ENCODE results near the gene ADARB2. TPM values are rescaled to one million over a fixed set of nuclear protein-coding genes. Genes with fewer than 3 reads are reported as not detected.

The ADARB2 gene
- total and polyA plus RNA-seq, 4 donors = 0.22 to 1.3 (median 0.55) TPM

DNA sequence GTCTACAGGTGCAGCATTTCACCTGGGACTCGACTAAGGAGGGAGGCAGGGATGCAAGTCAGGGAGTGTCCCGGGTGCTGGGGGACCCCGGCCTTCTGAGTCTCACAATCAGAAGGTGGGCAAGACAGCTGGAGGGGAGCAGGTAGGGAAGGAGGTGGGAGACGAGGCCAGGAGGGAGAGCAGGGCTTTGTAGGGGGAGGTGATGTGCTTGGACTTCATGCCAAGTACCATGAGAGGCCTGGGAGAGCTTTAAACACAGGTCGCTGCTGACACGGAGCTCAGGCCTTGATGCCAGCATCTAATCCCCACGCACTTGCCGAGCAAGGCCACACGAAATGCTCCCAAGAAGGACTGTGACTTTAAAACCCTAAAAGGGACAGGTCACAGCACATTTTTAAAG, 244.7 kb downstream of the ADARB2 start:
- ATAC-seq (ENCODE audit: insufficient read depth, low FRiP score) = no peak
- Histone ChIP-seq H3K27ac (ENCODE audit: low read depth in 1 of 2, low read length in 1 of 2) (no peak overlapping the region), H3K9me3 (ENCODE audit: control insufficient read depth in 4 of 4, insufficient read depth in 3 of 4, low read length in 3 of 4) (peaks cover 0 to 2% (median 0%) of the 10 kb centered on the region in 4 donors), H3K4me3 (no peak overlapping the region), H3K4me1 (ENCODE audit: control insufficient read depth in 5 of 5, insufficient read depth in 5 of 5, low read length in 5 of 5) (peaks cover 0 to 4% (median 0%) of the 10 kb centered on the region in 5 donors), H3K9ac (ENCODE audit: insufficient read depth in 1 of 2, low read length in 2 of 2) (no peak overlapping the region), H3K36me3 (ENCODE audit: control insufficient read depth in 4 of 4, insufficient read depth in 4 of 4, low read length in 4 of 4) (no peaks in the 10 kb centered on the region), H3K27me3 (ENCODE audit: control insufficient read depth in 3 of 3, insufficient read depth in 3 of 3, low read length in 2 of 3) (no peaks in the 10 kb centered on the region)
- no peak for DNase-seq
- WGBS, 2 donors = 82 to 83% methylated on average over 9 of the region's 9 CpGs
- no peak for TF ChIP-seq CTCF (IDR thresholded peaks at IDR 0.05; ENCODE audit: control extremely low read depth, extremely low read depth)

DNA sequence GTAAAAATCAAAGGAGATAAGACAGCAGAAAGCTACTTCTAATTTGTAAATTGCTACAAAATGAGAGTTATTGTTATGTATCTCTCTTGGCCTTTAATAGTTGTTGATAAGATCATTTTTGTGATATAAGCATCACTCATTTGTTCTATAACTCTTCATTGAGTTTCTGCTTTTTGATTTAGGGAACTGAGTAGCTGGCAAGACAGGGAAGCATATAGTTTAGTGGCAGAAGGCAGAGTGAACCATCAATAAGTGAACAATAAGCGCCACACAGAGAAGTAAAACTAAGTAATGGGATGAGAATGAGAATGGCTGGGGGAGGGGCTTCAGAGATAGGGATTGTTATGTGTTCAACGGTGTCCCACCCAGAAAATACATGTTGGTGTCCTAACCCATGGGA, 245.4 kb downstream of the ADARB2 start:
- H3K4me3 ChIP-seq = no peak overlapping the region
- ATAC-seq (ENCODE audit: insufficient read depth, low FRiP score) (no peak), DNase-seq (no peak)
- no peak overlapping the region for H3K27ac ChIP-seq (ENCODE audit: low read depth in 1 of 2, low read length in 1 of 2)
- WGBS, 2 donors = 77 to 82% methylated on average over 2 of the region's 2 CpGs
- peaks cover 0 to 11% (median 0%) of the 10 kb centered on the region in 5 donors for H3K4me1 ChIP-seq (ENCODE audit: control insufficient read depth in 5 of 5, insufficient read depth in 5 of 5, low read length in 5 of 5)
- no peaks in the 10 kb centered on the region for H3K36me3 ChIP-seq (ENCODE audit: control insufficient read depth in 4 of 4, insufficient read depth in 4 of 4, low read length in 4 of 4)
- H3K9me3 ChIP-seq (ENCODE audit: control insufficient read depth in 4 of 4, insufficient read depth in 3 of 4, low read length in 3 of 4) = peaks cover 0 to 2% (median 0%) of the 10 kb centered on the region in 4 donors
- H3K9ac ChIP-seq (ENCODE audit: insufficient read depth in 1 of 2, low read length in 2 of 2) = no peak overlapping the region
- TF ChIP-seq CTCF (IDR thresholded peaks at IDR 0.05; ENCODE audit: control extremely low read depth, extremely low read depth) = no peak
- no peaks in the 10 kb centered on the region for H3K27me3 ChIP-seq (ENCODE audit: control insufficient read depth in 3 of 3, insufficient read depth in 3 of 3, low read length in 2 of 3)

DNA sequence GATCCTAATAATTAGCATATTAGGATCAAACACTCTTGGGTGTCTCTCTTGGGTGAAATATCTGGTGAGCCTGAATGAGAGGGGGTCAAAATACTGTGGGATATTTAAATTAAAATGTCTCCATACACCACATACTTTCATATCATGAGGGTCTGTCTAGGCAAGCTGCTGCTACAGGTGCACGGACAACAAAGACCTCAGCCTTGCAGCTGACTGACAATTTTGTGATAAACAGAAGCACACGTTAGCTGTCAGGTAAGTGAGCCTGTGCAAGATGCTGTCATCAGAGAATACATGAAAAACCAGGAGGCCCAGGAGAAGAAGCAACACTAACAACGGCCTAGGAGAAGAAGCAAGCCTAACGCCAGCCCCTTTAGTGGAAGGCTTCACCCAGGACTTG, 247.5 kb downstream of the ADARB2 start:
- DNase-seq (no peak), ATAC-seq (ENCODE audit: insufficient read depth, low FRiP score) (no peak)
- H3K27me3 ChIP-seq (ENCODE audit: control insufficient read depth in 3 of 3, insufficient read depth in 3 of 3, low read length in 2 of 3) = no peaks in the 10 kb centered on the region
- H3K27ac ChIP-seq (ENCODE audit: low read depth in 1 of 2, low read length in 1 of 2) = no peak overlapping the region
- H3K9ac ChIP-seq (ENCODE audit: insufficient read depth in 1 of 2, low read length in 2 of 2) = no peak overlapping the region
- no peaks in the 10 kb centered on the region for H3K36me3 ChIP-seq (ENCODE audit: control insufficient read depth in 4 of 4, insufficient read depth in 4 of 4, low read length in 4 of 4)
- no peak for TF ChIP-seq CTCF (IDR thresholded peaks at IDR 0.05; ENCODE audit: control extremely low read depth, extremely low read depth)
- peaks cover 0 to 16% (median 0%) of the 10 kb centered on the region in 5 donors for H3K4me1 ChIP-seq (ENCODE audit: control insufficient read depth in 5 of 5, insufficient read depth in 5 of 5, low read length in 5 of 5)
- no peak overlapping the region for H3K4me3 ChIP-seq
- WGBS, 2 donors = 92 to 93% methylated on average over 4 of the region's 4 CpGs
- peaks cover 0 to 2% (median 0%) of the 10 kb centered on the region in 4 donors for H3K9me3 ChIP-seq (ENCODE audit: control insufficient read depth in 4 of 4, insufficient read depth in 3 of 4, low read length in 3 of 4)

- 79 to 81% methylated on average over 20 of the region's 20 CpGs for whole genome bisulfite sequencing, 2 donors
- Histone ChIP-seq H3K4me1 (ENCODE audit: control insufficient read depth in 5 of 5, insufficient read depth in 5 of 5, low read length in 5 of 5) (peaks cover 0 to 16% (median 0%) of the 10 kb centered on the region in 5 donors), H3K9ac (ENCODE audit: insufficient read depth in 1 of 2, low read length in 2 of 2) (no peak overlapping the region), H3K27ac (ENCODE audit: low read depth in 1 of 2, low read length in 1 of 2) (no peak overlapping the region), H3K9me3 (ENCODE audit: control insufficient read depth in 4 of 4, insufficient read depth in 3 of 4, low read length in 3 of 4) (peaks cover 0 to 2% (median 0%) of the 10 kb centered on the region in 4 donors), H3K4me3 (no peak overlapping the region), H3K36me3 (ENCODE audit: control insufficient read depth in 4 of 4, insufficient read depth in 4 of 4, low read length in 4 of 4) (no peaks in the 10 kb centered on the region), H3K27me3 (ENCODE audit: control insufficient read depth in 3 of 3, insufficient read depth in 3 of 3, low read length in 2 of 3) (no peaks in the 10 kb centered on the region)
- no peak for ATAC-seq (ENCODE audit: insufficient read depth, low FRiP score)
- no peak for TF ChIP-seq CTCF (IDR thresholded peaks at IDR 0.05; ENCODE audit: control extremely low read depth, extremely low read depth)
- DNase-seq = no peak
These were observed 248.3 kb downstream of the ADARB2 start for GRCh38 chr10:1488970-1489548.
